ENCODE data around the gene TUBGCP2.
A peak's percentile ranks its signal among the peaks of the same experiment; 100 is the strongest.

TUBGCP2 gene

DNA sequence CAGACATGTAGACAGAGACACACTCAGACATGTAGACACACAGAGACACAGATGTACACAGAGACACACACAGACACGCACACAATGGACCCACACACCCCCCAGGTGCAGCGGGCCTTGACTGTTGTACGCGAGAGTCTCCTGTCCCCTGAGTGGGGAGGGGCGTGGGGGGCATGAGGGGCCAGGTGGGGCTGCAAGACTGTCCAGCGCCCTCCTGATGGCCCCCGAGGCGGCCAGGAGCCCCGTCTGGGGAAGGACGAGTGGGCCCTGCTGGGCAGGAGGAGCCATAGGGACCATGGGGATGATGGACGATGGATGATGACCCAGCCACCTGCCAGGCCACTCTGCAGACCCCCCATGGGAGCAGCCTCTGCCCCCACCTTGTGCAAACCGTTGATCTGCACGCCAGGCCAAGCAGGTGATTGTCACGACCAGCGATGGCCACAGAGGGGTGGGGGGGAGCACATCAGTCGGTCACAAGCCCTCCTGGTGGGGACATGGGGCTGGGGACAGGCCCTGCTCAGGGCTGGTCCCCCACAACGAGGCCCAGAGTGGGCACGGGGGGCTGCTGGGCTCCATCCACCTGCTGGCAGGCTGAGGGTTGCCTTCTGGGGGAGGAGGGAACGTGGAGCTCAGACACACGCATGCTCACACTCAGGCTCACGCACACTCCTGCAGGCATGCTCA, 59.4 kb downstream of the TUBGCP2 start:
- Histone ChIP-seq H3K4me3 (ENCODE audit: low read depth, low read length) (no peak overlapping the region), H3K9me3 (no peaks in the 10 kb centered on the region), H3K4me1 (no peaks in the 10 kb centered on the region), H3K36me3 (no peaks in the 10 kb centered on the region), H3K27me3 (no peaks in the 10 kb centered on the region)
- peak; percentile 6 for DNase-seq
- no peak for TF ChIP-seq CTCF (IDR thresholded peaks at IDR 0.05; ENCODE audit: low read depth, low read length)

DNA sequence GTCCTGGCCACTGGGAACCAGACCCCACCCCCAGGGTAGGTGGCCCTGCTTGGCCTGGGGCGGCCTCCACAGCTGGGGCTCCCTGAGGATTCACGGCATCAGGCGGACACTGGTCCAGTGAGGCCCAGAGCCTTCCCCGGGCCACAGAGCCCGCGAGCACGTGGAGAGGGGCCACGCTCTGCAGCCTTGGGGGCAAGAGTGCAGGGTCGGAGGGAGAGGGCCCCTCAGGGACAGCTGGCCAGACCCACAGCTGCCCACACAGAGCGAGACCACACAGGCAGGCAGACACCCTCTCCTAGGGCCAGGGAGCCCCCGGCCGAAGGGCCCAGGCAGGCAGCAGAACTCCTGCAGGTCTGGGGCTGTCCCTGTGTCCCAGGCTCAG, 60.3 kb downstream of the TUBGCP2 start:
- Histone ChIP-seq H3K36me3 (no peaks in the 10 kb centered on the region), H3K4me1 (no peaks in the 10 kb centered on the region), H3K9me3 (no peaks in the 10 kb centered on the region), H3K4me3 (ENCODE audit: low read depth, low read length) (no peak overlapping the region), H3K27me3 (no peaks in the 10 kb centered on the region)
- TF ChIP-seq CTCF (IDR thresholded peaks at IDR 0.05; ENCODE audit: low read depth, low read length), result no peak
- DNase-seq, result peak; percentile 4

DNA sequence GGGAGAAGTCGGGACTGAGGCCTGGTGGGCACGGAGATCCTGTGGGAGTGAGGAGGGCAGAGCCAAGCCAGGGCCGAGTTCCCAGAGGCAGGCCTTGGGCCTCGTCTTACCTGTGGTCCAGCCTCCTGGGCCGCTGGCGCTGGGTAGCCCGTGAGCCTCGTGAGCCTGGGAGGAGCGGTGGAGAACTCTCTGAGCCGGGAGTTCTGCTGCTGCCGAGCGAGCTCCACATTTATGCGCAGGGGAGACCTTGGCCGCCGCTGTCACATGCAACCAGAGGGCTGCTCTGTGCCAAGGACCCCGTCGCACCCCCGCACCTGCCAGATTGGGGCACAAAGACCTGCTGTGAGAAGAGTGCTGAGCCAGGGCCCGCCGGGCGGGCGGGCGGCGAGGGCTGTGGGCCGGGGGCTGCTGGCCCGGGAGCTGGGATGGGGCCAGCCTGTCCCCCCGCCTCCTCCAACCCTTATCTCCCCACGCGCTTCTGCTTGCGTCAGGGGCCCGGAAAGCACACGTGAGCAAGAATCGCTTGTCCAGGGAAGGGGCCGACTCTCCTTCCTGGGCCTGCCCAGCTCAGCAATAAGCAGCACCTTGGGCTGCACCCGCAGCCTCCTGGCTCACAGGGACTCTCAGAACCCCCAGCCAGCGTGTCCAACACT, 60.9 kb downstream of the TUBGCP2 start:
- TF ChIP-seq CTCF (IDR thresholded peaks at IDR 0.05; ENCODE audit: low read depth, low read length), result no peak
- H3K4me3 ChIP-seq (ENCODE audit: low read depth, low read length), result no peak overlapping the region
- no peaks in the 10 kb centered on the region for H3K9me3 ChIP-seq
- no peaks in the 10 kb centered on the region for H3K4me1 ChIP-seq
- no peaks in the 10 kb centered on the region for H3K27me3 ChIP-seq
- H3K36me3 ChIP-seq, result no peaks in the 10 kb centered on the region
- DNase-seq, result peak; percentile 6

DNA sequence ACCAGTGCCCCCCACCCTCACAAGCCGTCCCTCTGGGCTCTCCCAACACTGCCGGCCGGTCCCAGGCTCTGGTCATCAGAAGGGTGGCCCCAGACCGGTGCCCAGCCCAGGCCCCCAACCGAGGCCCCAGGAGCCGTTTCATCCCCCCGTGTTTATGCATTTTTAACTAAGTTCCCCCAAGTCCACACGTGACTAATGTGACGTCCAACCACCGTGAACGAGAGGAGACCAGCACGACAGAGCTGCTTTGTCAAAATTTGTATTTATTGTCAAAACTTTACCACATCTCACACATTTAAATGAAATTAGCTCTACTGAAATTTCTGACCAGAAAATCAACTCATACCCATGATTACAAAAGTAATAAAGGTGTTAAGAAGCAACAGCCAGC, 62.4 kb downstream of the TUBGCP2 start:
- Histone ChIP-seq H3K36me3 (no peaks in the 10 kb centered on the region), H3K9me3 (no peaks in the 10 kb centered on the region), H3K4me3 (ENCODE audit: low read depth, low read length) (no peak overlapping the region), H3K27me3 (peaks cover 7% of the 10 kb centered on the region), H3K4me1 (no peaks in the 10 kb centered on the region)
- no peak for DNase-seq
- TF ChIP-seq CTCF (IDR thresholded peaks at IDR 0.05; ENCODE audit: low read depth, low read length), result no peak

DNA sequence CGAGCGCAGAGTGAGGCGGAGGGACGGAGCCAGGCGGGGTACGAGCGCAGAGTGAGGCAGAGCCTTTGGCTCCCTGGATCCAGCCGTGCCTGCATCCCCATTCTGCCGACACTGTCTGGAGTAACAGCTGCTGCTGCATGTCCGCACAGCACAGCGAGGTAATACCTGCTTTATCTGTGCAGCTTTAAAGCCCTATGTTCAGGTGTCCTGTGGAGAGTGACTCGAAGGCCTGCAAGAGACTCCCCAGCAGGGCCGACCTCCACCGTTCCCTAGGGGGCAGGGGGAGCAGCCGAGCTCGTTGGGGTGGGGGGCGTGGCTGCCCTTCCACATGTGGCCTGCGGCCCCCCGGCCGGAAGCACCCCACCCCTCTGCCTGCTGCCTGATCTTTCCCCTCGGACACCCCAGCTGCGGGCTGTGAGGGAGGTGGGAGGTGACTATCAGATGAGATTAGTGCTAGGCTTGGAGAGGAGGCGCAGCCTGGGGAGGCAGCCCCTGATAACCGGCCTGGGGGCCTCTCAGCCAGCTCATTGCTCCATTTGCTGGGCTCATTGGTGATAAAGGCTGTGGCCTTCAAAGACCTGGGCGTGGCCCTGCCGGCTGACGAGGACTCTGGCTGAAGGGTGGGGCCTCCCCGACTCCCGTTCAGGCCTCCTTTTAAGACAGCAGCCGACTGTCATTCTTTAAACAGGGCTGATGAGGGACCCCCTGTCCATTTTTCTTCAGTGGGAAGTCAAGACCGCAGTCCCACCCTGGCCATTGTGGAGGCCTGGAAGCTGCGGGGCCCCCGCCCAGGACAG, 63.0 kb downstream of the TUBGCP2 start:
- Histone ChIP-seq H3K27me3 (peaks cover 8% of the 10 kb centered on the region), H3K9me3 (no peaks in the 10 kb centered on the region), H3K36me3 (no peaks in the 10 kb centered on the region), H3K4me1 (no peaks in the 10 kb centered on the region), H3K4me3 (ENCODE audit: low read depth, low read length) (no peak overlapping the region)
- no peak for TF ChIP-seq CTCF (IDR thresholded peaks at IDR 0.05; ENCODE audit: low read depth, low read length)
- no peak for DNase-seq

DNA sequence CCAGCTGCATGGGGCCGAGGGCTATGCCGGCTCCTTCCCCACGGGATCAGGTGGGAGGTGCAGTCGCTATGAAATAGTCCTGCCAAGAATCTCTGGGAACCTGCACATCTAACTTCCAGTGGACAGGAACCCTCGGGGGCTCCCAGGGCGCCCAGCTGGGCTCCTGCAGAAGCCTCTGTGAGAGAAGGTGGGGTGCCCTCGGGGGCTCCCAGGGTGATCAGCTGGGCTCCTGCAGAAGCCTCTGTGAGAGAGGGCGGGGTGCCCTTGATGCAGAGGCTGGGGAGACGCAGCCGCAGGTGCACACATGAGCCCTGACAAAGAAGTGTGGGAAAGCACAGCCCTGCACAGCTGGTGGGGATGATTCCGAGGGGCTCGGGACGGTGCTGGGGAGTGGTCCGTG, 65.1 kb downstream of the TUBGCP2 start:
- Histone ChIP-seq H3K9me3 (no peaks in the 10 kb centered on the region), H3K4me3 (ENCODE audit: low read depth, low read length) (no peak overlapping the region), H3K36me3 (no peaks in the 10 kb centered on the region), H3K27me3 (peaks cover 15% of the 10 kb centered on the region), H3K4me1 (no peaks in the 10 kb centered on the region)
- TF ChIP-seq CTCF (IDR thresholded peaks at IDR 0.05; ENCODE audit: low read depth, low read length), result no peak
- DNase-seq, result no peak
